ENCODE measurements around the gene TASOR. TPM values are rescaled to one million over a fixed set of nuclear protein-coding genes. Genes with fewer than 3 reads are reported as not detected.

TASOR gene
- total RNA-seq, 1 experiment from 2014 or later, result 35.8 TPM

GRCh38 chr3:56694867-56695683 is 12.0 kb upstream of the TASOR start:
- H3K4me2 ChIP-seq (ENCODE audit: low read length), result no peak overlapping the region
- BruUV-seq (replicated peaks), result no TSS peak
- DNase-seq (ENCODE audit: low read depth, low spot score), result no peak
- no peaks in the 10 kb centered on the region for H3K9me2 ChIP-seq (ENCODE audit: insufficient read depth)
- no peak for TF ChIP-seq RAD21 (IDR thresholded peaks at IDR 0.05; ENCODE audit: low read depth)
- no peak for TF ChIP-seq ZFX (IDR thresholded peaks at IDR 0.05)
- no peak for TF ChIP-seq ATF3 (IDR thresholded peaks at IDR 0.05)
- no peak for TF ChIP-seq FOSL1 (IDR thresholded peaks at IDR 0.05; ENCODE audit: low read depth)
- TF ChIP-seq ZNF274 (IDR thresholded peaks at IDR 0.05; ENCODE audit: low read depth, low read length), result no peak
- TF ChIP-seq, protein P1, sequence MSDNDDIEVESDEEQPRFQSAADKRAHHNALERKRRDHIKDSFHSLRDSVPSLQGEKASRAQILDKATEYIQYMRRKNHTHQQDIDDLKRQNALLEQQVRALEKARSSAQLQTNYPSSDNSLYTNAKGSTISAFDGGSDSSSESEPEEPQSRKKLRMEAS (IDR thresholded peaks at IDR 0.05), result no peak
- TF ChIP-seq JUND (IDR thresholded peaks at IDR 0.05), result no peak
- no peak for TF ChIP-seq CBX3 (IDR thresholded peaks at IDR 0.05; ENCODE audit: low read depth)
- no peak for TF ChIP-seq POLR2A (IDR thresholded peaks at IDR 0.05; ENCODE audit: borderline replicate concordance, extremely low read depth, insufficient read depth, insufficient read length)
- no peak for TF ChIP-seq EGR1 (IDR thresholded peaks at IDR 0.05; ENCODE audit: low read depth)
- no peak for TF ChIP-seq YY1 (IDR thresholded peaks at IDR 0.05; ENCODE audit: extremely low read depth, insufficient replicate concordance, low read depth, low read length)
- no peak for TF ChIP-seq CEBPB (IDR thresholded peaks at IDR 0.05; ENCODE audit: low read depth)
- no peak for ATAC-seq
- no peaks in the 10 kb centered on the region for H3K27me3 ChIP-seq (ENCODE audit: insufficient read depth, low read length)
- H3K9ac ChIP-seq (ENCODE audit: low read length), result no peak overlapping the region
- intact Hi-C loops (cut with micrococcal nuclease), result loop anchor here (5.0 kb wide), 1 partner anchor 382 kb away; no protein-coding TSS in a partner anchor
- ChIA-PET CTCF (no interaction called here), RAD21 (ENCODE audit: low non-redundant PET in 1 of 2, low total read pairs in 2 of 2, uncharacterized antibody in 2 of 2, unreplicated experiment in 2 of 2) (no interaction called here), POLR2A (no interaction called here)
- H3K27ac ChIP-seq (ENCODE audit: low read depth, low read length), result no peak overlapping the region
- no peaks in the 10 kb centered on the region for H3K79me2 ChIP-seq (ENCODE audit: insufficient read depth, low read length)
- peaks cover 7 to 15% of the 10 kb centered on the region in 2 experiments for H3K4me1 ChIP-seq (ENCODE audit: control insufficient read depth in 1 of 2, insufficient read depth in 2 of 2, low read length in 2 of 2)
- H3K36me3 ChIP-seq (ENCODE audit: control insufficient read depth in 1 of 2, insufficient read depth in 2 of 2, low read length in 2 of 2), result no peaks in the 10 kb centered on the region
- no peaks in the 10 kb centered on the region for H4K20me1 ChIP-seq (ENCODE audit: insufficient read depth)
- peak overlapping the region; percentile 19 for H2AFZ ChIP-seq (ENCODE audit: low read depth, low read length, poor library complexity, severe bottlenecking)
- no peaks in the 10 kb centered on the region for H3K9me3 ChIP-seq (ENCODE audit: control insufficient read depth in 1 of 2, insufficient read depth in 1 of 2, low read depth in 1 of 2, low read length in 2 of 2)
- H3K4me3 ChIP-seq (replicated peaks in 1 of 2; ENCODE audit: low read depth in 1 of 2, low read length in 2 of 2), result no peak overlapping the region
